ENCODE data around the gene MITF.

GRCh38 chr3:70000563-70001081 lies 261.4 kb downstream of the MITF start:
- no peak for TF ChIP-seq CTCF (IDR thresholded peaks at IDR 0.05; ENCODE audit: low read depth, low read length, missing input control)
- no peak for TF ChIP-seq RXRA (IDR thresholded peaks at IDR 0.05)
